Measurements from ENCODE around the gene DNAJC8. TPM values are rescaled to one million over a fixed set of nuclear protein-coding genes. Genes with fewer than 3 reads are reported as not detected.

Gene DNAJC8
- total and polyA plus RNA-seq, 9 donors = 74.3 to 107 (median 82.4) TPM

- H3K27me3 ChIP-seq (ENCODE audit: control insufficient read depth, insufficient read depth, low read length) = no peaks in the 10 kb centered on the region
- no peaks in the 10 kb centered on the region for H3K36me3 ChIP-seq (ENCODE audit: control insufficient read depth, insufficient read depth, low read length)
- H3K4me1 ChIP-seq (ENCODE audit: control insufficient read depth, insufficient read depth, low read length) = no peaks in the 10 kb centered on the region
- no peak overlapping the region for H3K27ac ChIP-seq (ENCODE audit: low read length)
- no peak overlapping the region for H3K4me3 ChIP-seq (ENCODE audit: low read length)
- no peaks in the 10 kb centered on the region for H3K9me3 ChIP-seq (replicated peaks; ENCODE audit: control insufficient read depth, low read depth, low read length)
- WGBS (ENCODE audit: insufficient coverage) = 58% methylated on average over 3 of the region's 4 CpGs
- no peak for DNase-seq
Observed at GRCh38 chr1:28156821-28157220, 76.0 kb downstream of the DNAJC8 start.

- Histone ChIP-seq H3K27ac (ENCODE audit: low read length) (no peak overlapping the region), H3K36me3 (ENCODE audit: control insufficient read depth, insufficient read depth, low read length) (no peaks in the 10 kb centered on the region), H3K4me3 (ENCODE audit: low read length) (no peak overlapping the region), H3K9me3 (replicated peaks; ENCODE audit: control insufficient read depth, low read depth, low read length) (no peaks in the 10 kb centered on the region), H3K27me3 (ENCODE audit: control insufficient read depth, insufficient read depth, low read length) (no peaks in the 10 kb centered on the region), H3K4me1 (ENCODE audit: control insufficient read depth, insufficient read depth, low read length) (no peaks in the 10 kb centered on the region)
- no peak for DNase-seq
- 92% methylated on average over 3 of the region's 4 CpGs for WGBS (ENCODE audit: insufficient coverage)
Observed at GRCh38 chr1:28155628-28156027, 77.2 kb downstream of the DNAJC8 start.

DNA sequence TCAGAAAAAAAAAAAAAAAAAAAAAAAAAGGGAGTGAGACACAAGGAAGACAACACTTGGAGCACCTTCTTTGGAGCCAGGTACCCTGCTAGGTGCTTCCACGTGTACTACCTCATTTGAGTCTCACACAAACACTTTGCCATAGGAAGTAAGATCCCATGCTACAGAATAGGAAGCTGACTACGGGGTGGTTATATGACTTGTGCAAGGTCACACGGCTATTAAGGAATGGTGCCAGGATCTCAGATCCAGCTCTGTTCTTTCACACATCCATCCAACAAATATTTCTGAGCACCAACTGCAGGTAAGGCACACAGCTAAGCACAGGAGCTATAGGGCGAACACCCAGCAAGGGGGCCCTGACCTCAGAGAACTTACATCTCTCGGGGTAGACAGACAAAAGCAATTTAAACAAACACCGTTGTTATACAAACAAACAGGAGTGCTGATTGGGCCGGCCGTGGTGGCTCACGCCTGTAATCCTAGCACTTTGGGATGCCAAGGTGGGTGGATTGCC, 78.7 kb downstream of the DNAJC8 start:
- Histone ChIP-seq H3K4me1 (ENCODE audit: control insufficient read depth, insufficient read depth, low read length) (no peaks in the 10 kb centered on the region), H3K4me3 (ENCODE audit: low read length) (no peak overlapping the region), H3K27me3 (ENCODE audit: control insufficient read depth, insufficient read depth, low read length) (no peaks in the 10 kb centered on the region), H3K9me3 (replicated peaks; ENCODE audit: control insufficient read depth, low read depth, low read length) (no peaks in the 10 kb centered on the region), H3K27ac (ENCODE audit: low read length) (no peak overlapping the region), H3K36me3 (ENCODE audit: control insufficient read depth, insufficient read depth, low read length) (no peaks in the 10 kb centered on the region)
- no peak for DNase-seq
- WGBS (ENCODE audit: insufficient coverage) = 100% methylated on average over 1 of the region's 9 CpGs

Other genes with a start within 250 kb of the DNAJC8 start
- 14.0 TPM for gene EYA3, start 144.4 kb downstream of the DNAJC8 start, total RNA-seq
- gene EYA3, start 144.4 kb downstream of the DNAJC8 start, polyA plus RNA-seq (ENCODE audit: insufficient read depth in 1 of 8, insufficient read length in 8 of 8, low replicate concordance in 1 of 8) = 10 to 100 TPM; 14.3 to 20.2 (median 16.6) TPM
- 1.6 TPM for gene PTAFR, start 56.3 kb downstream of the DNAJC8 start, total RNA-seq
- gene PTAFR, start 56.3 kb downstream of the DNAJC8 start, polyA plus RNA-seq (ENCODE audit: insufficient read depth in 1 of 8, insufficient read length in 8 of 8, low replicate concordance in 1 of 8) = 1 to 10 TPM; 1.7 to 2.4 (median 2.2) TPM
- 72.7 TPM for gene ATP5IF1, start 3.1 kb upstream of the DNAJC8 start, total RNA-seq
- 100 to 1,000 TPM in 5 of 8 donors, 10 to 100 TPM in 3; 85.7 to 116 (median 102) TPM for gene ATP5IF1, start 3.1 kb upstream of the DNAJC8 start, polyA plus RNA-seq (ENCODE audit: insufficient read depth in 1 of 8, insufficient read length in 8 of 8, low replicate concordance in 1 of 8)
- gene SESN2, start 26.5 kb upstream of the DNAJC8 start, total RNA-seq = 2.6 TPM
- 1 to 10 TPM; 3.2 to 5.0 (median 3.8) TPM for gene SESN2, start 26.5 kb upstream of the DNAJC8 start, polyA plus RNA-seq (ENCODE audit: insufficient read depth in 1 of 8, insufficient read length in 8 of 8, low replicate concordance in 1 of 8)
- gene MED18, start 96.0 kb upstream of the DNAJC8 start, total RNA-seq = 13.0 TPM
- gene MED18, start 96.0 kb upstream of the DNAJC8 start, polyA plus RNA-seq (ENCODE audit: insufficient read depth in 1 of 8, insufficient read length in 8 of 8, low replicate concordance in 1 of 8) = 10 to 100 TPM; 12.2 to 14.7 (median 13.5) TPM
- 10.3 TPM for gene PHACTR4, start 136.7 kb upstream of the DNAJC8 start, total RNA-seq
- 10 to 100 TPM; 22.6 to 33.0 (median 27.1) TPM for gene PHACTR4, start 136.7 kb upstream of the DNAJC8 start, polyA plus RNA-seq (ENCODE audit: insufficient read depth in 1 of 8, insufficient read length in 8 of 8, low replicate concordance in 1 of 8)